PC-9 (cell line): ENCODE data around the gene LRRFIP1.

Experiments
- EZH2 ChIP-seq: fragments of 200-600 bp; sonication (generic); IDR thresholded peaks from 2 replicates; pipeline ENCODE4 v1.8.0; 2017; ENCODE audit warnings: antibody characterized with exemption, low read depth
- TF ChIP-seq, protein P1 (sequence below): fragments of 200-600 bp; sonication (generic); conservative IDR thresholded peaks from 2 replicates; pipeline ENCODE4 v1.6.1; 2017; ENCODE audit warnings: mixed run types, antibody characterized with exemption, mild to moderate bottlenecking, moderate library complexity

DNA sequence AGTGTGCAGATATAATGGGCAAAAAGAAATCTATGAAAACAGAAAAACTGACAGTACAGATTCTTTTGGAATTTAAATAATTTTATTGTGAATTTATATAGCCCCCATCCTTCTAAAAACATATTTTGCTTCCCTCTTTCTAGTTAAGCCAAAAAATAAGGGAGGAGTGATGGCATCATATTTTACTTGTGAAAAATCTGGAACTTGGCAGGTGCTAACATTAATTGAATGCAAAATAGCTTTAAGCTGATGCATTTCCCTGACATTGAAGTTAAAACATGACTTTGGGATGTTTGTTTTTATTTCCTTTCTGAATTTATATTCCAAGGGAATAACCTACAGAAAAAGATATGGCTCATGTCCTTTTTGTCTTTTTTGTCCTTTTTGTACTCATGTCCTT, 88.6 kb downstream of the LRRFIP1 start:
- no peak for TF ChIP-seq EZH2
- TF ChIP-seq, protein P1, sequence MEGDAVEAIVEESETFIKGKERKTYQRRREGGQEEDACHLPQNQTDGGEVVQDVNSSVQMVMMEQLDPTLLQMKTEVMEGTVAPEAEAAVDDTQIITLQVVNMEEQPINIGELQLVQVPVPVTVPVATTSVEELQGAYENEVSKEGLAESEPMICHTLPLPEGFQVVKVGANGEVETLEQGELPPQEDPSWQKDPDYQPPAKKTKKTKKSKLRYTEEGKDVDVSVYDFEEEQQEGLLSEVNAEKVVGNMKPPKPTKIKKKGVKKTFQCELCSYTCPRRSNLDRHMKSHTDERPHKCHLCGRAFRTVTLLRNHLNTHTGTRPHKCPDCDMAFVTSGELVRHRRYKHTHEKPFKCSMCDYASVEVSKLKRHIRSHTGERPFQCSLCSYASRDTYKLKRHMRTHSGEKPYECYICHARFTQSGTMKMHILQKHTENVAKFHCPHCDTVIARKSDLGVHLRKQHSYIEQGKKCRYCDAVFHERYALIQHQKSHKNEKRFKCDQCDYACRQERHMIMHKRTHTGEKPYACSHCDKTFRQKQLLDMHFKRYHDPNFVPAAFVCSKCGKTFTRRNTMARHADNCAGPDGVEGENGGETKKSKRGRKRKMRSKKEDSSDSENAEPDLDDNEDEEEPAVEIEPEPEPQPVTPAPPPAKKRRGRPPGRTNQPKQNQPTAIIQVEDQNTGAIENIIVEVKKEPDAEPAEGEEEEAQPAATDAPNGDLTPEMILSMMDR = no peak
